Tibial artery (tissue), 4 donors: ENCODE results near the gene TRPM2.

Experiments used
- DNase-seq, 2 donors: peaks; one replicate each; pipeline ENCODE4 v3.0.0-alpha.2; 2019
- H3K27ac ChIP-seq, 2 donors: fragments of 200-600 bp; sonication (generic) in 1 of 2; 1 replicate in 1 of 2; 2 replicates in 1 of 2; pipeline ENCODE4 v1.5.1; 2018 to 2019; ENCODE audit warnings: mild to moderate bottlenecking in 1 of 2
- H3K27me3 ChIP-seq, 2 donors: fragments of 200-600 bp; sonication (generic) in 1 of 2; one replicate each; pipeline versions ENCODE4 v1.5.1 to v1.6.0; 2016 to 2019
- H3K36me3 ChIP-seq, 3 donors: fragments of 200-600 bp; sonication (generic) in 2 of 3; one replicate each; pipeline ENCODE4 v1.5.1; 2016 to 2019; ENCODE audit warnings: mild to moderate bottlenecking in 2 of 3
- H3K4me1 ChIP-seq, 4 donors: fragments of 200-600 bp; sonication (generic) in 2 of 4; 1 replicate in 3 of 4; 2 replicates in 1 of 4; pipeline ENCODE4 v1.5.1; 2016 to 2019
- H3K4me3 ChIP-seq, 2 donors: fragments of 200-600 bp; sonication (generic) in 1 of 2; 1 replicate in 1 of 2; 2 replicates in 1 of 2; pipeline ENCODE4 v1.5.1; 2018 to 2019; ENCODE audit warnings: mild to moderate bottlenecking in 2 of 2
- H3K9me3 ChIP-seq, 3 donors: fragments of 200-600 bp; sonication (generic) in 1 of 3; one replicate each; pipeline ENCODE4 v1.5.1; 2016 to 2019
- intact Hi-C: fragments of 100-400 bp; cut with DNase I; formaldehyde crosslinking; loops from one replicate; pipeline ENCODE4 v1.15.0; 2023; ENCODE audit warnings: low total_unique reads
- TF ChIP-seq, protein P1 (sequence below), 2 experiments: fragments of 200-600 bp in 1 of 2; fragments of 450-650 bp in 1 of 2; IDR thresholded peaks; one replicate each; pipeline ENCODE4 v1.5.1; 2017 to 2019; ENCODE audit warnings: antibody characterized with exemption in 2 of 2, mild to moderate bottlenecking in 1 of 2, moderate library complexity in 1 of 2

Gene TRPM2

DNA sequence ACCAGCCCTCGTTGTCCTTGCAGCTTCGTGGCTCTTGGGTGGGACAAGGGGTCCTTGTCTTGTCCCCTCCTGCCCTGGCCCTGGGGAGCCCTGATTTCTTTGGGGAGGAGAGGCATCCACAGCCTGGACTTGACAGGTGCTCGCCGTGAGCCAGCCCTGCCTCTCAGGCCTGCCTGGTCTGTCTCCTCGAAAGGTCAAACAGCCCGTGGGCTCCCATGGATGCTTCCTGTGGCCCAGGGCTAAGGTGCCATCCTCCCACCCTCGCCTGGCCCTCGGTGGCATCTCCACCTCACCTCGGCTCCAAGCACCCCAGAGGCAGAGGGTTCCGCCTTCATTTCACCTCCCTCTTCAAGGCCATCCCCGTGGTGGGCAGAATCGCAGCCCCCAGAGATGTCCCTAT is 110.9 kb downstream of the TRPM2 start:
- TF ChIP-seq, protein P1, sequence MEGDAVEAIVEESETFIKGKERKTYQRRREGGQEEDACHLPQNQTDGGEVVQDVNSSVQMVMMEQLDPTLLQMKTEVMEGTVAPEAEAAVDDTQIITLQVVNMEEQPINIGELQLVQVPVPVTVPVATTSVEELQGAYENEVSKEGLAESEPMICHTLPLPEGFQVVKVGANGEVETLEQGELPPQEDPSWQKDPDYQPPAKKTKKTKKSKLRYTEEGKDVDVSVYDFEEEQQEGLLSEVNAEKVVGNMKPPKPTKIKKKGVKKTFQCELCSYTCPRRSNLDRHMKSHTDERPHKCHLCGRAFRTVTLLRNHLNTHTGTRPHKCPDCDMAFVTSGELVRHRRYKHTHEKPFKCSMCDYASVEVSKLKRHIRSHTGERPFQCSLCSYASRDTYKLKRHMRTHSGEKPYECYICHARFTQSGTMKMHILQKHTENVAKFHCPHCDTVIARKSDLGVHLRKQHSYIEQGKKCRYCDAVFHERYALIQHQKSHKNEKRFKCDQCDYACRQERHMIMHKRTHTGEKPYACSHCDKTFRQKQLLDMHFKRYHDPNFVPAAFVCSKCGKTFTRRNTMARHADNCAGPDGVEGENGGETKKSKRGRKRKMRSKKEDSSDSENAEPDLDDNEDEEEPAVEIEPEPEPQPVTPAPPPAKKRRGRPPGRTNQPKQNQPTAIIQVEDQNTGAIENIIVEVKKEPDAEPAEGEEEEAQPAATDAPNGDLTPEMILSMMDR (IDR thresholded peaks at IDR 0.05) = no peak
- Histone ChIP-seq H3K36me3 (no peaks in the 10 kb centered on the region), H3K9me3 (no peaks in the 10 kb centered on the region), H3K4me3 (no peak overlapping the region), H3K27ac (no peak overlapping the region), H3K27me3 (peaks cover 0 to 9% of the 10 kb centered on the region in 2 donors), H3K4me1 (peaks cover 0 to 5% (median 0%) of the 10 kb centered on the region in 4 donors)
- intact Hi-C loops = no loop called here
- no peak for DNase-seq

DNA sequence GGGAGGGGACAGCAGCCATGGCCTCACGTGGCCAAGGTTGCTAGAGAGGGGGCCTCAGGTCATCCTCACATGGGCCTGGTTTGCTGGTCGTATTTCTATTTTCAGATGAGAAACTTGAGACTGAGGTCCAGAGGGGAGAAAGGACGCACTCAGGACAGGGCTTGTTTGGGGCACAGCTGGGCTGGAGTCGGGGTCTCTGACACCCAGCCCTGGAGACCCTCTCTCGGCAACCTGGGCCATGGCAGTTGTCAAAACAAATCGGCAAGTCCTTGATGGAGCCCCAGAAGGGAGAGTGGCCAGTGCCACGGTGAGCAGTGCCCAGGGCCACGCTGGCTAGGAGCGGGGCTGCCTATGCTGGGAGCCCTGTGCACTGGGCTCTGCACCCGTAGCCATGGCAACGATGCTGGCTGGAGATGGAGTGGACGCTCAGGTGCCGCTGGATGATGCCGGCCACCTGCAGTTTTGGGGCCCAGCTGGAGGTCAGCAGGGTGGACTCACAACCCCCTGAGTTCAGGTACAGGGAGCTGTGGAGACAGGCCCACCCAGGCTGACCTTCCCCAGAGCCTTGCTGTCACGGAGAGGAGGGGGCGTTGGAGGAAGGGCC is 113.0 kb downstream of the TRPM2 start:
- Histone ChIP-seq H3K4me3 (no peak overlapping the region), H3K4me1 (peaks cover 0 to 5% (median 0%) of the 10 kb centered on the region in 4 donors), H3K27me3 (peaks cover 0 to 9% of the 10 kb centered on the region in 2 donors), H3K36me3 (no peaks in the 10 kb centered on the region), H3K27ac (no peak overlapping the region), H3K9me3 (no peaks in the 10 kb centered on the region)
- no peak for DNase-seq
- intact Hi-C loops = no loop called here
- TF ChIP-seq, protein P1 (IDR thresholded peaks at IDR 0.05) = no peak

DNA sequence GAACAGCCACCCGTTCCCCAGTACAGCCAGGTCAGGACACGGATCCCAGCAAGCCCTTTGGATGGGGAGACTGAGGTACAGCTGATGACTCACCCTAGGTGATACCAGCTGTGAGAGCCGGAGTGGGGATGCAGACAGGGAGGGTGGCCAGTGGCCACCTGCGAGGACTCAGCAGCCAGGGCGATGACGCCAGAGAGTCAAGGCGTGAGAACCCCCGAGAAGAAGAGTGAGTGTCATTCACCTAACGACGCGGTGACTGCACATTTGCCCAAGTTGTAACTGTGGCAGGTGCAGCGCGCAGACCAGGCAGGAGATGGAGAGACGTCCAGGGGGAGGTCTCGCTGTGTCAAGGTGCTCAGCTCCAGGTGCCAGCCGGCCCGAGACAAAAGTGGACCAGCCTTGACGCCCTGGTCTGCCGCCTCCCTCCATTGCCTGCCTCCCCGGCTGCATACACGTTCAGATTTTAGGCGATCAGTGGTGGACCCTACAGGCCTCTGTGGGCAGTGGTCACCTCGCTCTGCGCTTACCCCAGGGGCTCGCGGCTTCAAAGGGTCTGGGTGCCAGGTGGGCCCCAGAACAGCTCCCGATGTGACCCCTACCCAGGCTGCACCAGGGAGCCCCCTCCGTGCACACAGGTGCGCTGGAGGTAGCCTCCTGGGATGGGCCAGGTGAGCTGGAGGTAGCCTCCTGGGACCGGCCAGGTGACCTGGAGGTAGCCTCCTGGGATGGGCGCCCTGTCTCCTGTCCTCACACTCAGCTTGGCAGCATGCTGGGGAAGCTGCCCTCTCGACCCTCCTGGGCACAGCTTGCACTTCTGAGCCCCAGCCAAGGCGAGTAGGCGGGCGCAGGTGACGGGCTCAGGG is 113.8 kb downstream of the TRPM2 start:
- Histone ChIP-seq H3K27ac (no peak overlapping the region), H3K9me3 (no peaks in the 10 kb centered on the region), H3K4me3 (no peak overlapping the region), H3K4me1 (peaks cover 0 to 5% (median 0%) of the 10 kb centered on the region in 4 donors), H3K36me3 (no peaks in the 10 kb centered on the region), H3K27me3 (peaks cover 0 to 9% of the 10 kb centered on the region in 2 donors)
- TF ChIP-seq, protein P1 (IDR thresholded peaks at IDR 0.05) = no peak
- intact Hi-C loops = no loop called here
- peak in 1 of 2 donors; percentile 58 for DNase-seq

DNA sequence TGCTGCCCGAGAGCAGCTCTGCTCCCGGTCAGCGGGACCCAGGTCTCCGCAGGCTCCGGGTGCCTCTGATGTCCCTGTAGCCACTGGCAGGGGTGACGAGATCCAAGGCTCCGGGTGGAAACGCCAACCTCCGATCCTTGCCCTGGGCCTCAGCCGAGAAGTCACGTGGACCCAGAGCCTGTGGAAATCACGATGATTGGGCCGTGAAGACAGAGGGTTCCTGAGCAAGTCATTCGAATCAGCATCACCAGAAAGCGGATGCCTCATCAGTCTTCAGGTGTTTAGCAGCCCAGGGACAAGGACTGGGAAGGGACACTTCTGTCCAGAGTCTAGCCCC is 114.4 kb downstream of the TRPM2 start:
- intact Hi-C loops = no loop called here
- Histone ChIP-seq H3K27ac (no peak overlapping the region), H3K9me3 (no peaks in the 10 kb centered on the region), H3K4me1 (peaks cover 0 to 5% (median 0%) of the 10 kb centered on the region in 4 donors), H3K36me3 (no peaks in the 10 kb centered on the region), H3K27me3 (peaks cover 0 to 9% of the 10 kb centered on the region in 2 donors), H3K4me3 (no peak overlapping the region)
- TF ChIP-seq, protein P1 (IDR thresholded peaks at IDR 0.05) = no peak
- no peak for DNase-seq

DNA sequence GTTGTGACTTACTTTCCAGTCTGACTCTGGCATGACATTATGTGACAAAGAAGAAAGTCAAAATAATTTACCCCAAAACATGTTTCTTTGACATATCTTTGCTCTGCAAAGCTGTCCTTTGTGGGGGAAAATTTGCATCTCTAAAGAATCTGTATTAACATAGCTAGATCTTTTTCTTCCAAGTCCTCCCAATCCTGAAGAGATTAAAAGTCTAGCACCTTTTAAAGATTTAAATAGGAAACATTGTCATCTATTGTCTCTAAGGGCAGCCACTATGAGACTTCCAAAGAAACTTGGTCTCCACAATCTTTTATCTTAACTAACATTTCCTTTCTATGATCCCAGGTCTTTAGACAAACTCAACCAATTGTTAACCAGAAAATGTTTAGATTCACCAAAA is 117.9 kb downstream of the TRPM2 start:
- Histone ChIP-seq H3K4me1 (no peaks in the 10 kb centered on the region), H3K27ac (no peak overlapping the region), H3K4me3 (no peak overlapping the region), H3K9me3 (no peaks in the 10 kb centered on the region), H3K36me3 (no peaks in the 10 kb centered on the region), H3K27me3 (no peaks in the 10 kb centered on the region)
- TF ChIP-seq, protein P1 (IDR thresholded peaks at IDR 0.05) = no peak
- intact Hi-C loops = no loop called here
- DNase-seq = no peak
